K562 (cell line): ENCODE data around the gene HLA-DRB5. TPM values are rescaled to one million over a fixed set of nuclear protein-coding genes. Genes with fewer than 3 reads are reported as not detected.

Source experiments
- ATAC-seq: fragments of 200-7000 bp; cut with Tn5 transposase; 3 replicates; pipeline ENCODE4 v1.9.1; 2020; ENCODE audit warnings: moderate library complexity
- BruUV-seq: library from RNA; stranded (reverse); fragments of 400-500 nt; replicated peaks from 2 replicates; lab custom pipeline; 2021; lab: Mats Ljungman, UMichigan
- CTCF ChIA-PET: fragments of 300-600 bp; formaldehyde crosslinking; extraction: SDS; loops from one replicate; lab custom pipeline; 2021; ENCODE audit warnings: low intra/inter-chr PET ratio; lab: Yijun Ruan, JAX
- POLR2A ChIA-PET: fragments of 300-600, 350-650 bp; sonication (Branson Sonifier 250); formaldehyde crosslinking; extraction: SDS; loops from one replicate; lab custom pipeline; 2021; ENCODE audit warnings: antibody characterized with exemption, inconsistent platforms; lab: Yijun Ruan, JAX
- DNase-seq, 4 experiments: peaks; one replicate each; pipeline versions ENCODE4 v3.0.0 to v3.0.0-alpha.2; 2011 to 2018; ENCODE audit warnings: low spot score in 3 of 4, mixed read lengths in 3 of 4; ENCODE audit errors: extremely low read depth in 1 of 4
- FAIRE-seq: peaks from 2 replicates; lab custom pipeline; 2011; peaks lifted over from hg19 to GRCh38; lab: Jason Lieb, UNC
- H2AFZ ChIP-seq: 2 replicates; pipeline ENCODE4 v1.6.0; 2011; ENCODE audit warnings: low read depth, low read length, control low read depth, inconsistent platforms
- H3K27ac ChIP-seq: fragments of 200-600 bp; 3 replicates; pipeline ENCODE4 v1.8.0; 2011; ENCODE audit warnings: low read depth, mild to moderate bottlenecking, control low read depth, inconsistent platforms, low read length, moderate library complexity, mixed read lengths; ENCODE audit errors: extremely low read depth
- H3K27me3 ChIP-seq, 2 experiments: fragments of 300-600 bp in 1 of 2; 2 replicates in 1 of 2; 3 replicates in 1 of 2; pipeline versions ENCODE4 v1.6.0 to v1.8.0; 2011; ENCODE audit warnings: inconsistent platforms in 2 of 2, low read length in 2 of 2, mild to moderate bottlenecking in 1 of 2, mixed read lengths in 1 of 2, moderate library complexity in 1 of 2; ENCODE audit not compliant: control insufficient read depth in 2 of 2, insufficient read depth in 2 of 2
- H3K36me3 ChIP-seq: fragments of 300-600 bp; 3 replicates; pipeline ENCODE4 v1.8.0; 2011; ENCODE audit warnings: mild to moderate bottlenecking, low read length, inconsistent platforms; ENCODE audit not compliant: control insufficient read depth, insufficient read depth
- H3K4me1 ChIP-seq, 2 experiments: fragments of 200-600 bp in 1 of 2; replicated peaks in 1 of 2; 2 replicates in 1 of 2; 3 replicates in 1 of 2; pipeline versions ENCODE4 v1.5.1 to v1.8.0; 2011; ENCODE audit warnings: inconsistent platforms in 2 of 2, low read length in 2 of 2, mild to moderate bottlenecking in 1 of 2, mixed read lengths in 1 of 2, moderate library complexity in 1 of 2; ENCODE audit not compliant: control insufficient read depth in 2 of 2, insufficient read depth in 2 of 2
- H3K4me2 ChIP-seq: 2 replicates; pipeline ENCODE4 v1.6.1; 2011; ENCODE audit warnings: low read length, control low read depth, inconsistent platforms, mixed read lengths; ENCODE audit not compliant: insufficient read depth
- H3K4me3 ChIP-seq: fragments of 200-600 bp; sonication (generic), shearing (Covaris generic); 2 replicates; pipeline ENCODE4 v1.5.1; 2016; ENCODE audit warnings: control low read depth, inconsistent platforms
- H3K79me2 ChIP-seq: fragments of 200-600 bp; 3 replicates; pipeline ENCODE4 v1.8.0; 2011; ENCODE audit warnings: low read length, inconsistent platforms; ENCODE audit not compliant: control insufficient read depth, insufficient read depth
- H3K9ac ChIP-seq, 2 experiments: 2 replicates each; pipeline versions ENCODE4 v1.6.0 to v1.6.1; 2011; ENCODE audit warnings: low read depth in 2 of 2, low read length in 2 of 2, control low read depth in 1 of 2, inconsistent platforms in 1 of 2, mild to moderate bottlenecking in 1 of 2, mixed read lengths in 1 of 2; ENCODE audit not compliant: insufficient read depth in 1 of 2
- H3K9me1 ChIP-seq: one replicate; pipeline ENCODE4 v1.6.0; 2011; ENCODE audit warnings: inconsistent platforms, mild to moderate bottlenecking, low read length, moderate library complexity; ENCODE audit not compliant: control insufficient read depth, insufficient read depth
- H3K9me3 ChIP-seq: replicated peaks from 2 replicates; pipeline ENCODE4 v1.5.1; 2011; ENCODE audit warnings: low read depth, low read length, inconsistent platforms; ENCODE audit not compliant: control insufficient read depth, insufficient read depth
- H4K20me1 ChIP-seq: replicated peaks from 2 replicates; pipeline ENCODE4 v1.6.1; 2011; ENCODE audit warnings: low read length, inconsistent platforms, mixed read lengths; ENCODE audit not compliant: control insufficient read depth, insufficient read depth
- C11orf30 ChIP-seq: fragments of 450-650 bp; IDR thresholded peaks from 2 replicates; pipeline ENCODE4 v1.6.1; 2016; ENCODE audit warnings: low read depth, mild to moderate bottlenecking
- FOXK2 ChIP-seq, 2 experiments: fragments of 450-650 bp; IDR thresholded peaks in 1 of 2; conservative IDR thresholded peaks in 1 of 2; 2 replicates each; pipeline ENCODE4 v1.6.1; 2016; ENCODE audit warnings: low read depth in 2 of 2, mild to moderate bottlenecking in 1 of 2
- FOXM1 ChIP-seq, 2 experiments: fragments of 450-650 bp in 1 of 2; sonication (generic) in 1 of 2; formaldehyde crosslinking in 1 of 2; IDR thresholded peaks; 2 replicates each; pipeline versions ENCODE4 v1.6.1 to v1.9.0; 2017 to 2022; ENCODE audit warnings: low read depth in 2 of 2, mild to moderate bottlenecking in 2 of 2, missing genetic modification reagents in 1 of 2, moderate library complexity in 1 of 2
- MXD1 ChIP-seq: fragments of 250-450 bp; sonication (Bioruptor Pico); IDR thresholded peaks from 2 replicates; pipeline ENCODE4 v1.8.0; 2021; ENCODE audit warnings: borderline replicate concordance, mild to moderate bottlenecking, moderate library complexity; ENCODE audit not compliant: poor library complexity, severe bottlenecking
- RBM39 ChIP-seq: fragments of 200-400 bp; formaldehyde crosslinking; optimal IDR thresholded peaks from 2 replicates; pipeline ENCODE3; 2018; ENCODE audit warnings: low read depth, low read length
- STAT5A ChIP-seq: IDR thresholded peaks from 2 replicates; pipeline ENCODE4 v1.6.1; 2012; ENCODE audit warnings: low read length, inconsistent platforms, borderline replicate concordance
- TARDBP ChIP-seq: fragments of 450-650 bp; IDR thresholded peaks from 2 replicates; pipeline ENCODE4 v1.6.1; 2016
- ZNF143 ChIP-seq: sonication (generic); formaldehyde crosslinking; IDR thresholded peaks from 2 replicates; pipeline ENCODE4 v1.9.0; 2022; ENCODE audit warnings: mild to moderate bottlenecking, missing genetic modification reagents
- ZNF274 ChIP-seq: IDR thresholded peaks from 2 replicates; pipeline ENCODE4 v1.6.1; 2011; ENCODE audit warnings: low read depth, mild to moderate bottlenecking, low read length, moderate library complexity, borderline replicate concordance
- ZNF316 ChIP-seq: fragments of 450-650 bp; IDR thresholded peaks from 2 replicates; pipeline ENCODE4 v1.6.1; 2016
- ZNF318 ChIP-seq, 2 experiments: fragments of 450-650 bp; IDR thresholded peaks; 2 replicates each; pipeline ENCODE4 v1.6.1; 2016; ENCODE audit warnings: mild to moderate bottlenecking in 2 of 2, borderline replicate concordance in 1 of 2, low read depth in 1 of 2, moderate library complexity in 1 of 2
- ZNF384 ChIP-seq: IDR thresholded peaks from 2 replicates; pipeline ENCODE4 v1.6.1; 2012; ENCODE audit warnings: low read depth, low read length, improper control_type of control experiment
- ZNF76 ChIP-seq: fragments of 250-450 bp; sonication (Bioruptor Pico); IDR thresholded peaks from 2 replicates; pipeline ENCODE4 v1.4.0; 2020; ENCODE audit warnings: mild to moderate bottlenecking, moderate library complexity, borderline replicate concordance
- ZNF766 ChIP-seq: fragments of 200-800 bp; sonication (Bioruptor generic); conservative IDR thresholded peaks from 2 replicates; pipeline ENCODE4 v1.6.1; 2016; ENCODE audit warnings: missing genetic modification characterization, missing compliant biosample characterization
- WGBS: fragments of 100-300 bp; shearing (Covaris generic); methylation state at CpG from one replicate; pipeline ENCODE4 v1.1.6; 2016; ENCODE audit warnings: low coverage, mixed read lengths; ENCODE audit not compliant: insufficient coverage; ENCODE audit errors: missing lambda C conversion rate; 5-methylcytosine and 5-hydroxymethylcytosine counted together
- in situ Hi-C: fragments of 300-500 bp; cut with MboI; formaldehyde crosslinking; loops from 4 replicates; pipeline ENCODE4 v1.15.0; 2018; ENCODE audit warnings: inconsistent platforms, mixed read lengths
- intact Hi-C: fragments of 100-400 bp; cut with micrococcal nuclease; formaldehyde crosslinking; loops from 2 replicates; pipeline ENCODE4 v1.14.2; 2022
- polyA plus RNA-seq, 8 experiments: library from polyadenylated mRNA; depleted of rRNA in 4 of 8; stranded (reverse) in 5 of 8; unstranded in 3 of 8; fragments of >200 nt; fragmentation: Nextera tagmentation in 2 of 8; fragmentation: Illumina TruSeq in 1 of 8; extraction: Ambion mirVana in 2 of 8; extraction: Trizol in 1 of 8; gene quantifications; 2 replicates each; pipeline versions ENCODE4 v1.2.1 to v1.2.3, GENCODE V29; 2011 to 2014; ENCODE audit warnings: inconsistent platforms in 1 of 8, missing spikeins in 1 of 8
- total RNA-seq, 7 experiments: library from RNA; depleted of rRNA in 6 of 7; stranded (reverse); fragments of >200 nt in 6 of 7; fragmentation: Illumina TruSeq in 2 of 7; extraction: Trizol in 2 of 7; gene quantifications; 2 replicates each; pipeline versions ENCODE4 v1.2.1 to v1.2.3, GENCODE V29; 2011 to 2021; ENCODE audit warnings: low replicate concordance in 1 of 7

Gene HLA-DRB5
- total and polyA plus RNA-seq, 9 of the 15 experiments (the other 6 are each of a cell fraction or from before 2014, with no cell fraction given): not detected

- FAIRE-seq (no peak), DNase-seq (no peak), ATAC-seq (no peak)
- Histone ChIP-seq H3K9me1 (no peaks in the 10 kb centered on the region), H3K9me3 (no peaks in the 10 kb centered on the region), H3K27ac (no peak overlapping the region), H4K20me1 (no peaks in the 10 kb centered on the region), H2AFZ (no peak overlapping the region), H3K4me1 (no peaks in the 10 kb centered on the region), H3K79me2 (no peaks in the 10 kb centered on the region), H3K27me3 (no peaks in the 10 kb centered on the region), H3K36me3 (no peaks in the 10 kb centered on the region), H3K4me3 (no peak overlapping the region), H3K9ac (no peak overlapping the region), H3K4me2 (no peak overlapping the region)
- ChIA-PET CTCF (no interaction called here), POLR2A (no interaction called here)
- 3% methylated on average over 3 of the region's 3 CpGs for WGBS
- no TSS peak for BruUV-seq
- intact Hi-C loops (no loop called here), in situ Hi-C loops (no loop called here)
- TF ChIP-seq ZNF384 (no peak), ZNF318 (IDR thresholded peaks at IDR 0.05; ENCODE audit: borderline replicate concordance in 1 of 2, low read depth in 1 of 2) (no peak), ZNF143 (no peak), ZNF766 (CRISPR knock-in tag) (no peak), C11orf30 (no peak), STAT5A (no peak), ZNF76 (no peak), FOXM1 (IDR thresholded peaks at IDR 0.05; ENCODE audit: low read depth) (no peak), FOXM1 (CRISPR knock-in tag; IDR thresholded peaks at IDR 0.05; ENCODE audit: low read depth) (no peak), MXD1 (CRISPR knock-in tag) (no peak), RBM39 (no peak), ZNF316 (no peak), FOXK2 (conservative IDR thresholded peaks at IDR 0.05 in 1 of 2, IDR thresholded peaks at IDR 0.05 in 1 of 2; ENCODE audit: low read depth in 2 of 2) (no peak), TARDBP (no peak), ZNF274 (no peak)
These were observed 29.1 kb downstream of the HLA-DRB5 start for GRCh38 chr6:32501016-32501415.
